Islet of Langerhans (tissue), 1 donor: Measurements from ENCODE around the gene TJP1.

ENCODE experiments used
- FAIRE-seq: peaks from one replicate; lab custom pipeline; 2011; peaks lifted over from hg19 to GRCh38; lab: Jason Lieb, UNC

TJP1 gene

GRCh38 chr15:29822100-29822683 is at the start of gene TJP1:
Gene TJP1 (minus strand): TSS chr15:29822468. CDS start chr15:29822028, 440 bp downstream.
- FAIRE-seq, result no peak

- FAIRE-seq, result no peak
Measured at GRCh38 chr15:29871401-29871800, 49.1 kb upstream of the TJP1 start.

- no peak for FAIRE-seq
Measured at GRCh38 chr15:29870495-29871151, 48.4 kb upstream of the TJP1 start.

- FAIRE-seq, result no peak
Measured at GRCh38 chr15:29867241-29868000, 45.2 kb upstream of the TJP1 start.

- no peak for FAIRE-seq
Measured at GRCh38 chr15:29866337-29866736, 44.1 kb upstream of the TJP1 start.

GRCh38 chr15:29864501-29864900 is 42.2 kb upstream of the TJP1 start:
- FAIRE-seq, result no peak

- FAIRE-seq, result no peak
Measured at GRCh38 chr15:29863438-29863837, 41.2 kb upstream of the TJP1 start.

- FAIRE-seq, result no peak
Measured at GRCh38 chr15:29862271-29862670, 40.0 kb upstream of the TJP1 start.

- no peak for FAIRE-seq
Measured at GRCh38 chr15:29860872-29861271, 38.6 kb upstream of the TJP1 start.

GRCh38 chr15:29859973-29860715 is 37.9 kb upstream of the TJP1 start:
- FAIRE-seq, result no peak

- no peak for FAIRE-seq
Measured at GRCh38 chr15:29859293-29859692, 37.0 kb upstream of the TJP1 start.

- no peak for FAIRE-seq
Measured at GRCh38 chr15:29857221-29857789, 35.0 kb upstream of the TJP1 start.

GRCh38 chr15:29854413-29854812 is 32.1 kb upstream of the TJP1 start:
- no peak for FAIRE-seq

GRCh38 chr15:29853211-29853987 is 31.1 kb upstream of the TJP1 start:
- no peak for FAIRE-seq

- FAIRE-seq, result no peak
Measured at GRCh38 chr15:29852201-29852600, 29.9 kb upstream of the TJP1 start.

GRCh38 chr15:29849716-29850115 is 27.4 kb upstream of the TJP1 start:
- FAIRE-seq, result no peak

GRCh38 chr15:29849218-29849617 is 26.9 kb upstream of the TJP1 start:
- FAIRE-seq, result no peak

- FAIRE-seq, result no peak
Measured at GRCh38 chr15:29844290-29844903, 22.1 kb upstream of the TJP1 start.

- no peak for FAIRE-seq
Measured at GRCh38 chr15:29842290-29842689, 20.0 kb upstream of the TJP1 start.

- no peak for FAIRE-seq
Measured at GRCh38 chr15:29840926-29841325, 18.7 kb upstream of the TJP1 start.

- FAIRE-seq, result no peak
Measured at GRCh38 chr15:29840054-29840453, 17.8 kb upstream of the TJP1 start.
